Mesendoderm (in vitro differentiated cells): Measurements from ENCODE around the gene PCCB.
"Not testable (repeated sequence)": the region's sequence is repeated elsewhere in the genome, so short reads cannot be mapped to it uniquely, and the experiment has no call there.

Source experiments
- DNase-seq: peaks from one replicate; pipeline ENCODE4 v3.0.0; 2013
- H2AK5ac ChIP-seq: 2 replicates; pipeline ENCODE4 v1.6.1; 2013; ENCODE audit warnings: low read length, inconsistent platforms
- H2BK120ac ChIP-seq: 2 replicates; pipeline ENCODE4 v1.6.1; 2013; ENCODE audit warnings: low read depth, mild to moderate bottlenecking, low read length, moderate library complexity, mixed read lengths
- H2BK15ac ChIP-seq: replicated peaks from 2 replicates; pipeline ENCODE4 v1.6.1; 2013; ENCODE audit warnings: low read depth, mild to moderate bottlenecking, moderate library complexity
- H2BK5ac ChIP-seq: 2 replicates; pipeline ENCODE4 v1.6.1; 2013; ENCODE audit warnings: low read length, inconsistent platforms
- H3K18ac ChIP-seq: 2 replicates; pipeline ENCODE4 v1.6.1; 2013; ENCODE audit warnings: mild to moderate bottlenecking, low read length, mixed read lengths
- H3K23ac ChIP-seq: one replicate; pipeline ENCODE4 v1.6.1; 2013; ENCODE audit warnings: low read length
- H3K27ac ChIP-seq: 2 replicates; pipeline ENCODE4 v1.5.1; 2013; ENCODE audit warnings: low read depth, mild to moderate bottlenecking, inconsistent platforms, low read length, moderate library complexity
- H3K27me3 ChIP-seq: 2 replicates; pipeline ENCODE4 v1.6.1; 2013; ENCODE audit warnings: low read length, control low read depth, mild to moderate bottlenecking, inconsistent platforms; ENCODE audit not compliant: insufficient read depth, poor library complexity
- H3K36me3 ChIP-seq: 2 replicates; pipeline ENCODE4 v1.6.1; 2013; ENCODE audit warnings: low read length, inconsistent platforms; ENCODE audit not compliant: control insufficient read depth, insufficient read depth
- H3K4ac ChIP-seq: one replicate; pipeline ENCODE4 v1.6.1; 2013; ENCODE audit warnings: low read depth, mild to moderate bottlenecking, low read length, moderate library complexity
- H3K4me1 ChIP-seq: 2 replicates; pipeline ENCODE4 v1.6.1; 2013; ENCODE audit warnings: low read depth, low read length, inconsistent platforms; ENCODE audit not compliant: control insufficient read depth
- H3K4me2 ChIP-seq: 2 replicates; pipeline ENCODE4 v1.6.1; 2013; ENCODE audit warnings: low read length
- H3K4me3 ChIP-seq: 2 replicates; pipeline ENCODE4 v1.5.1; 2013; ENCODE audit warnings: mild to moderate bottlenecking, low read length
- H3K56ac ChIP-seq: one replicate; pipeline ENCODE4 v1.6.1; 2013; ENCODE audit warnings: low read length
- H3K79me1 ChIP-seq: 2 replicates; pipeline ENCODE4 v1.6.1; 2013; ENCODE audit warnings: low read length, inconsistent platforms
- H3K79me2 ChIP-seq: 2 replicates; pipeline ENCODE4 v1.6.1; 2013; ENCODE audit warnings: mild to moderate bottlenecking, low read length; ENCODE audit not compliant: control insufficient read depth, insufficient read depth
- H3K9ac ChIP-seq: 2 replicates; pipeline ENCODE4 v1.6.1; 2013; ENCODE audit warnings: low read length, inconsistent platforms
- H4K5ac ChIP-seq: one replicate; pipeline ENCODE4 v1.6.1; 2013; ENCODE audit warnings: low read length
- H4K8ac ChIP-seq: one replicate; pipeline ENCODE4 v1.6.1; 2013; ENCODE audit warnings: low read depth, mild to moderate bottlenecking, control low read depth, low read length, moderate library complexity
- WGBS: extraction: QIAGEN DNeasy Blood & Tissue Kit; methylation state at CpG from one replicate; pipeline ENCODE4 v1.1.7; 2013; ENCODE audit warnings: low lambda C conversion rate, missing lambda C conversion rate; ENCODE audit not compliant: insufficient coverage; ENCODE audit errors: extremely low coverage; 5-methylcytosine and 5-hydroxymethylcytosine counted together

Gene PCCB

GRCh38 chr3:136334726-136335125 is 84.6 kb downstream of the PCCB start:
- not testable (repeated sequence) for H3K18ac ChIP-seq, H3K9ac ChIP-seq, H3K79me1 ChIP-seq, H3K4me1 ChIP-seq, H2BK120ac ChIP-seq, H2BK15ac ChIP-seq, DNase-seq, H3K4me2 ChIP-seq, H3K27me3 ChIP-seq, H3K56ac ChIP-seq, H2AK5ac ChIP-seq, H3K4ac ChIP-seq, H3K23ac ChIP-seq, H4K8ac ChIP-seq, H3K27ac ChIP-seq, H3K36me3 ChIP-seq, H3K4me3 ChIP-seq, H3K79me2 ChIP-seq, H2BK5ac ChIP-seq, H4K5ac ChIP-seq
- no CpG with 5 or more reads among the region's 6 CpGs for WGBS

GRCh38 chr3:136336329-136337100 is 86.4 kb downstream of the PCCB start:
- Histone ChIP-seq H2BK120ac (no peak overlapping the region), H3K4me2 (no peak overlapping the region), H3K79me2 (no peaks in the 10 kb centered on the region), H3K23ac (no peak overlapping the region), H4K8ac (no peak overlapping the region), H4K5ac (no peak overlapping the region), H2BK15ac (no peak overlapping the region), H3K79me1 (no peaks in the 10 kb centered on the region), H3K4me1 (no peaks in the 10 kb centered on the region), H2AK5ac (no peak overlapping the region), H2BK5ac (no peak overlapping the region), H3K56ac (no peak overlapping the region), H3K36me3 (peaks cover 3% of the 10 kb centered on the region), H3K4me3 (no peak overlapping the region), H3K18ac (no peak overlapping the region), H3K9ac (no peak overlapping the region), H3K27me3 (no peaks in the 10 kb centered on the region), H3K4ac (no peak overlapping the region), H3K27ac (no peak overlapping the region)
- no peak for DNase-seq
- no CpG with 5 or more reads among the region's 4 CpGs for WGBS

GRCh38 chr3:136343446-136343845 is 93.3 kb downstream of the PCCB start:
- Histone ChIP-seq H3K79me2 (no peaks in the 10 kb centered on the region), H3K4ac (no peak overlapping the region), H3K27me3 (no peaks in the 10 kb centered on the region), H3K9ac (no peak overlapping the region), H3K18ac (no peak overlapping the region), H4K8ac (no peak overlapping the region), H3K4me3 (no peak overlapping the region), H3K4me2 (no peak overlapping the region), H3K4me1 (no peaks in the 10 kb centered on the region), H2BK120ac (no peak overlapping the region), H3K56ac (no peak overlapping the region), H2BK15ac (no peak overlapping the region), H3K36me3 (no peaks in the 10 kb centered on the region), H2AK5ac (no peak overlapping the region), H4K5ac (no peak overlapping the region), H3K79me1 (no peaks in the 10 kb centered on the region), H2BK5ac (no peak overlapping the region), H3K23ac (no peak overlapping the region), H3K27ac (no peak overlapping the region)
- no peak for DNase-seq
- no CpG with 5 or more reads among the region's 2 CpGs for WGBS

GRCh38 chr3:136343873-136344555 is 93.9 kb downstream of the PCCB start:
- Histone ChIP-seq H3K4me1 (no peaks in the 10 kb centered on the region), H3K4ac (no peak overlapping the region), H3K56ac (no peak overlapping the region), H3K27me3 (no peaks in the 10 kb centered on the region), H3K4me3 (no peak overlapping the region), H3K4me2 (no peak overlapping the region), H2BK120ac (no peak overlapping the region), H4K5ac (no peak overlapping the region), H3K9ac (no peak overlapping the region), H3K27ac (no peak overlapping the region), H3K36me3 (no peaks in the 10 kb centered on the region), H2BK5ac (no peak overlapping the region), H3K79me1 (no peaks in the 10 kb centered on the region), H3K23ac (no peak overlapping the region), H3K18ac (no peak overlapping the region), H3K79me2 (no peaks in the 10 kb centered on the region), H2AK5ac (no peak overlapping the region), H2BK15ac (no peak overlapping the region), H4K8ac (no peak overlapping the region)
- no CpG with 5 or more reads among the region's 5 CpGs for WGBS
- peak; percentile 12 for DNase-seq

- H3K18ac ChIP-seq, result no peak overlapping the region
- H3K36me3 ChIP-seq, result no peaks in the 10 kb centered on the region
- no peak overlapping the region for H4K8ac ChIP-seq
- H3K4me2 ChIP-seq, result no peak overlapping the region
- H2BK120ac ChIP-seq, result no peak overlapping the region
- H2BK15ac ChIP-seq, result no peak overlapping the region
- no peaks in the 10 kb centered on the region for H3K27me3 ChIP-seq
- H3K4ac ChIP-seq, result no peak overlapping the region
- no peak overlapping the region for H2BK5ac ChIP-seq
- no peak overlapping the region for H3K9ac ChIP-seq
- no CpG with 5 or more reads among the region's 5 CpGs for WGBS
- DNase-seq, result no peak
- no peak overlapping the region for H2AK5ac ChIP-seq
- H4K5ac ChIP-seq, result no peak overlapping the region
- H3K4me1 ChIP-seq, result no peaks in the 10 kb centered on the region
- H3K4me3 ChIP-seq, result no peak overlapping the region
- no peak overlapping the region for H3K56ac ChIP-seq
- H3K79me1 ChIP-seq, result no peaks in the 10 kb centered on the region
- no peak overlapping the region for H3K27ac ChIP-seq
- no peak overlapping the region for H3K23ac ChIP-seq
- no peaks in the 10 kb centered on the region for H3K79me2 ChIP-seq
These were observed 96.3 kb downstream of the PCCB start for GRCh38 chr3:136346486-136346885.
